HepG2 (cell line): Measurements from ENCODE around the gene SLC5A10. TPM values are rescaled to one million over a fixed set of nuclear protein-coding genes. Genes with fewer than 3 reads are reported as not detected.

Source experiments
- AKAP8 ChIP-seq: sonication (generic); formaldehyde crosslinking; IDR thresholded peaks from 2 replicates; pipeline ENCODE4 v1.5.1; 2020; ENCODE audit warnings: mild to moderate bottlenecking, missing genetic modification reagents
- ARID2 ChIP-seq: sonication (generic); formaldehyde crosslinking; IDR thresholded peaks from 2 replicates; pipeline ENCODE4 v1.8.1; 2022; ENCODE audit warnings: mild to moderate bottlenecking, missing genetic modification reagents, borderline replicate concordance
- FOXO1 ChIP-seq: sonication (generic); formaldehyde crosslinking; IDR thresholded peaks from 2 replicates; pipeline ENCODE4 v1.4.0; 2020; ENCODE audit warnings: missing genetic modification reagents
- GFI1 ChIP-seq: sonication (generic); formaldehyde crosslinking; IDR thresholded peaks from 2 replicates; pipeline ENCODE4 v1.5.0; 2020; ENCODE audit warnings: missing genetic modification reagents, mild to moderate bottlenecking, borderline replicate concordance
- GTF2F1 ChIP-seq: fragments of 150-350 bp; IDR thresholded peaks from 2 replicates; pipeline ENCODE4 v1.6.1; 2014; ENCODE audit warnings: low read length
- HMGA1 ChIP-seq: sonication (generic); formaldehyde crosslinking; conservative IDR thresholded peaks from 2 replicates; pipeline ENCODE4 v1.4.0; 2020; ENCODE audit warnings: missing genetic modification reagents
- HOXD1 ChIP-seq: sonication (generic); formaldehyde crosslinking; IDR thresholded peaks from 2 replicates; pipeline ENCODE4 v1.5.0; 2020; ENCODE audit warnings: missing genetic modification reagents
- IKZF1 ChIP-seq: fragments of 450-650 bp; IDR thresholded peaks from 2 replicates; pipeline ENCODE4 v1.7.1; 2016
- MAFG ChIP-seq: sonication (generic); formaldehyde crosslinking; IDR thresholded peaks from 2 replicates; pipeline ENCODE4 v1.5.1; 2020; ENCODE audit warnings: mild to moderate bottlenecking, missing genetic modification reagents
- MTF1 ChIP-seq: sonication (generic); formaldehyde crosslinking; IDR thresholded peaks from 2 replicates; pipeline ENCODE4 v1.5.0; 2020; ENCODE audit warnings: missing genetic modification reagents
- RFX1 ChIP-seq: fragments of 450-650 bp; IDR thresholded peaks from 2 replicates; pipeline ENCODE4 v1.6.1; 2017
- ZBTB34 ChIP-seq: sonication (generic); formaldehyde crosslinking; IDR thresholded peaks from 2 replicates; pipeline ENCODE4 v1.8.0; 2022; ENCODE audit warnings: mild to moderate bottlenecking, missing genetic modification reagents
- ZBTB4 ChIP-seq: sonication (generic); formaldehyde crosslinking; IDR thresholded peaks from 2 replicates; pipeline ENCODE4 v1.4.0; 2020; ENCODE audit warnings: missing genetic modification reagents, mild to moderate bottlenecking, borderline replicate concordance
- ZNF552 ChIP-seq: sonication (generic); formaldehyde crosslinking; IDR thresholded peaks from 2 replicates; pipeline ENCODE4 v1.9.0; 2022; ENCODE audit warnings: missing genetic modification reagents, mild to moderate bottlenecking, borderline replicate concordance
- ZNF772 ChIP-seq: sonication (generic); formaldehyde crosslinking; IDR thresholded peaks from 2 replicates; pipeline ENCODE4 v1.5.0; 2020; ENCODE audit warnings: mild to moderate bottlenecking, missing genetic modification reagents
- polyA plus RNA-seq, 8 experiments: library from polyadenylated mRNA; depleted of rRNA in 3 of 8; stranded (reverse) in 7 of 8; unstranded in 1 of 8; fragments of >200 nt; fragmentation: Illumina TruSeq in 4 of 8; extraction: Trizol in 4 of 8; gene quantifications; 2 replicates each; pipeline versions ENCODE4 v1.2.1 to v1.2.3, GENCODE V29; 2011 to 2016; ENCODE audit warnings: low read depth in 4 of 8, missing spikeins in 1 of 8, mixed read lengths in 1 of 8; ENCODE audit not compliant: insufficient read depth in 1 of 8
- total RNA-seq, 5 experiments: library from RNA; depleted of rRNA; stranded (reverse); fragments of >200 nt; fragmentation: Illumina TruSeq; extraction: Trizol; gene quantifications; 2 replicates each; pipeline ENCODE4 v1.2.3, GENCODE V29; 2016; ENCODE audit warnings: low read depth in 1 of 5
- TF ChIP-seq, protein P1 (sequence below): sonication (generic); formaldehyde crosslinking; IDR thresholded peaks from 2 replicates; pipeline ENCODE4 v1.4.0; 2020; ENCODE audit warnings: low read depth, missing genetic modification reagents
- TF ChIP-seq, protein P2 (sequence below): IDR thresholded peaks from 2 replicates; pipeline ENCODE4 v1.6.1; 2016; ENCODE audit warnings: missing compliant biosample characterization, missing genetic modification reagents, borderline replicate concordance
- TF ChIP-seq, protein P3 (sequence below): conservative IDR thresholded peaks from 2 replicates; pipeline ENCODE4 v1.6.1; 2018; ENCODE audit warnings: missing genetic modification reagents
- TF ChIP-seq, protein P4 (sequence below): sonication (generic); formaldehyde crosslinking; IDR thresholded peaks from 2 replicates; pipeline ENCODE4 v1.4.0; 2020; ENCODE audit warnings: mild to moderate bottlenecking, missing genetic modification reagents

Gene SLC5A10
- total and polyA plus RNA-seq, 2 of the 13 experiments (the other 11 are each of a cell fraction or from before 2014, with no cell fraction given), result 0.05 TPM; not detected in 1

- TF ChIP-seq, protein P1, sequence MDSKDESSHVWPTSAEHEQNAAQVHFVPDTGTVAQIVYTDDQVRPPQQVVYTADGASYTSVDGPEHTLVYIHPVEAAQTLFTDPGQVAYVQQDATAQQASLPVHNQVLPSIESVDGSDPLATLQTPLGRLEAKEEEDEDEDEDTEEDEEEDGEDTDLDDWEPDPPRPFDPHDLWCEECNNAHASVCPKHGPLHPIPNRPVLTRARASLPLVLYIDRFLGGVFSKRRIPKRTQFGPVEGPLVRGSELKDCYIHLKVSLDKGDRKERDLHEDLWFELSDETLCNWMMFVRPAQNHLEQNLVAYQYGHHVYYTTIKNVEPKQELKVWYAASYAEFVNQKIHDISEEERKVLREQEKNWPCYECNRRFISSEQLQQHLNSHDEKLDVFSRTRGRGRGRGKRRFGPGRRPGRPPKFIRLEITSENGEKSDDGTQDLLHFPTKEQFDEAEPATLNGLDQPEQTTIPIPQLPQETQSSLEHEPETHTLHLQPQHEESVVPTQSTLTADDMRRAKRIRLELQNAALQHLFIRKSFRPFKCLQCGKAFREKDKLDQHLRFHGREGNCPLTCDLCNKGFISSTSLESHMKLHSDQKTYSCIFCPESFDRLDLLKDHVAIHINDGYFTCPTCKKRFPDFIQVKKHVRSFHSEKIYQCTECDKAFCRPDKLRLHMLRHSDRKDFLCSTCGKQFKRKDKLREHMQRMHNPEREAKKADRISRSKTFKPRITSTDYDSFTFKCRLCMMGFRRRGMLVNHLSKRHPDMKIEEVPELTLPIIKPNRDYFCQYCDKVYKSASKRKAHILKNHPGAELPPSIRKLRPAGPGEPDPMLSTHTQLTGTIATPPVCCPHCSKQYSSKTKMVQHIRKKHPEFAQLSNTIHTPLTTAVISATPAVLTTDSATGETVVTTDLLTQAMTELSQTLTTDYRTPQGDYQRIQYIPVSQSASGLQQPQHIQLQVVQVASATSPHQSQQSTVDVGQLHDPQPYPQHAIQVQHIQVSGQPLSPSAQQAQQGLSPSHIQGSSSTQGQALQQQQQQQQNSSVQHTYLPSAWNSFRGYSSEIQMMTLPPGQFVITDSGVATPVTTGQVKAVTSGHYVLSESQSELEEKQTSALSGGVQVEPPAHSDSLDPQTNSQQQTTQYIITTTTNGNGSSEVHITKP (CRISPR knock-in tag), result no peak
- no peak for TF ChIP-seq ZBTB34
- no peak for TF ChIP-seq MTF1
- 0 out of 2 replicates have a peak, but pooled peaks have one; percentile 11 for TF ChIP-seq ARID2 (CRISPR knock-in tag)
- TF ChIP-seq ZBTB4 (CRISPR knock-in tag), result no peak
- no peak for TF ChIP-seq HOXD1 (CRISPR knock-in tag)
- TF ChIP-seq MAFG, result no peak
- no peak for TF ChIP-seq GTF2F1
- TF ChIP-seq ZNF772 (CRISPR knock-in tag), result no peak
- TF ChIP-seq GFI1 (CRISPR knock-in tag), result no peak; the same call in 1 of the 2 replicates
- TF ChIP-seq, protein P2, sequence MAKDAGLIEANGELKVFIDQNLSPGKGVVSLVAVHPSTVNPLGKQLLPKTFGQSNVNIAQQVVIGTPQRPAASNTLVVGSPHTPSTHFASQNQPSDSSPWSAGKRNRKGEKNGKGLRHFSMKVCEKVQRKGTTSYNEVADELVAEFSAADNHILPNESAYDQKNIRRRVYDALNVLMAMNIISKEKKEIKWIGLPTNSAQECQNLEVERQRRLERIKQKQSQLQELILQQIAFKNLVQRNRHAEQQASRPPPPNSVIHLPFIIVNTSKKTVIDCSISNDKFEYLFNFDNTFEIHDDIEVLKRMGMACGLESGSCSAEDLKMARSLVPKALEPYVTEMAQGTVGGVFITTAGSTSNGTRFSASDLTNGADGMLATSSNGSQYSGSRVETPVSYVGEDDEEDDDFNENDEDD (CRISPR knock-in tag), result no peak; the same call in 1 of the 2 replicates
- TF ChIP-seq, protein P3, sequence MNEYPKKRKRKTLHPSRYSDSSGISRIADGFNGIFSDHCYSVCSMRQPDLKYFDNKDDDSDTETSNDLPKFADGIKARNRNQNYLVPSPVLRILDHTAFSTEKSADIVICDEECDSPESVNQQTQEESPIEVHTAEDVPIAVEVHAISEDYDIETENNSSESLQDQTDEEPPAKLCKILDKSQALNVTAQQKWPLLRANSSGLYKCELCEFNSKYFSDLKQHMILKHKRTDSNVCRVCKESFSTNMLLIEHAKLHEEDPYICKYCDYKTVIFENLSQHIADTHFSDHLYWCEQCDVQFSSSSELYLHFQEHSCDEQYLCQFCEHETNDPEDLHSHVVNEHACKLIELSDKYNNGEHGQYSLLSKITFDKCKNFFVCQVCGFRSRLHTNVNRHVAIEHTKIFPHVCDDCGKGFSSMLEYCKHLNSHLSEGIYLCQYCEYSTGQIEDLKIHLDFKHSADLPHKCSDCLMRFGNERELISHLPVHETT (CRISPR knock-in tag), result no peak; the same call in 1 of the 2 replicates
- TF ChIP-seq IKZF1, result no peak
- no peak for TF ChIP-seq AKAP8 (CRISPR knock-in tag)
- no peak for TF ChIP-seq RFX1
- no peak for TF ChIP-seq HMGA1 (CRISPR knock-in tag)
- no peak for TF ChIP-seq ZNF552 (CRISPR knock-in tag)
- no peak for TF ChIP-seq FOXO1
- TF ChIP-seq, protein P4, sequence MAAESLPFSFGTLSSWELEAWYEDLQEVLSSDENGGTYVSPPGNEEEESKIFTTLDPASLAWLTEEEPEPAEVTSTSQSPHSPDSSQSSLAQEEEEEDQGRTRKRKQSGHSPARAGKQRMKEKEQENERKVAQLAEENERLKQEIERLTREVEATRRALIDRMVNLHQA (CRISPR knock-in tag), result no peak
Observed at GRCh38 chr17:19004421-19005136, 52.6 kb downstream of the SLC5A10 start, which contains the start of gene FAM83G (continued).
